Cardiac septum (tissue), 1 donor: ENCODE measurements around the gene HEPHL1. TPM values are rescaled to one million over a fixed set of nuclear protein-coding genes. Genes with fewer than 3 reads are reported as not detected.

Experiments
- DNase-seq: peaks from one replicate; pipeline ENCODE4 v3.0.0-alpha.2; 2020; ENCODE audit warnings: low spot score
- intact Hi-C: fragments of 100-400 bp; cut with DNase I; formaldehyde crosslinking; loops from one replicate; pipeline ENCODE4 v1.14.0; 2022
- total RNA-seq: library from RNA; stranded (reverse); fragmentation: NEBNext Ultra II Directional; extraction: Animal tissue kit (Norgen Biotek cat#: 25700); gene quantifications from one replicate; pipeline ENCODE4 v1.2.1, GENCODE V29; 2021
- donor health status: DM: no; HTN: no; CAD: no.

Gene HEPHL1
- total RNA-seq, 1 donor from 2014 or later, result not detected

DNA sequence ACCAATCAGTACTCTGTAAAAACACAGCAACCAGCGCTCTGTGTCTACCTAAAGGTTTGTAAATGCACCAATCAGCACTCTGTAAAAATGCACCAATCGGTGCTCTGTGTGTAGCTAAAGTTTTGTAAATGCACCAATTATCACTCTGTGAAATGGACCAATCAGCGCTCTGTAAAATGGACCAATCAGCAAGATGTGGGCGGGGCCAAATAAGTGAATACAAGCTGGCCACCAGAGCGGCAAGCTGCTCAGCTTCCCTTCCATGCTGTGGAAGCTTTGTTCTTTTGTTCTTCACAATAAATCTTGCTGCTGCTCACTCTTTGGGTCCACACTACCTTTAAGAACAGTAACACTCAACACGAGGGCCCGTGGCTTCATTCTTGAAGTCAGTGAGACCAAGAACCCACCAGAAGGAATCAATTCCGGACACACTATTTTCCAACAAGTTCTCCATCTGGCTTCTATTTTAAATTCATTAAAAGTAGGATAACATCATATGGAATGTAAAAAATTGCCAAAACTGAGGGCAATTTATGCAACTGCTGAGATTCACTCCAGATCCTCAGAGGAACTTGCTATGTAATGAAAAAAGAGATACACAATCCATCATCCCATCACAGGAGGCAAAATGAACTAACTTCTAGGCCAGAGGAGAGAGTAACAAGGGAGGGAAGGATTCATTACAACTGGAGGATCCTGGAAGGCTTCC is 104.4 kb downstream of the HEPHL1 start:
- intact Hi-C loops, result loop anchor here (10.0 kb wide), 1 partner anchor 49 kb away; no protein-coding TSS in a partner anchor
- no peak for DNase-seq

DNA sequence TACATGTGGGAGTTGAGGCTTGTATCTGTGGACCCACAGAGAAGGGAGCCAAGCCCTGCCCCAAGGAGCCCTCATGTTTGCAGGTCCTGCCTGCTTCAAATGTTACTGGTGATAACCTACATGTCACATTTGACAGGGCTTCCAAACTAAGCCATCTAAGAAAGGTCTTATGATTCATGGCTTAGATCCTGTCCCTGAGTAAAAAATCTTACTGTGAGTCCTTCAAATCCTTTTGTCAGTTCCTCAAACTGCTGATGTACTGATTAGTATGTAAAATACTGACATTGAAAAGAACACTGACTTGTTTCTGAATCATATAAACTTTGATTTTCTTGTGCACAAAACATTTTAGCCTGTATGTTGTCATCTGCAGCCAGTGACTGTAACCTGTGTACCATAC is 106.5 kb downstream of the HEPHL1 start:
- DNase-seq, result no peak
- intact Hi-C loops, result loop anchor here (10.0 kb wide), 1 partner anchor 47 kb away; no protein-coding TSS in a partner anchor

DNA sequence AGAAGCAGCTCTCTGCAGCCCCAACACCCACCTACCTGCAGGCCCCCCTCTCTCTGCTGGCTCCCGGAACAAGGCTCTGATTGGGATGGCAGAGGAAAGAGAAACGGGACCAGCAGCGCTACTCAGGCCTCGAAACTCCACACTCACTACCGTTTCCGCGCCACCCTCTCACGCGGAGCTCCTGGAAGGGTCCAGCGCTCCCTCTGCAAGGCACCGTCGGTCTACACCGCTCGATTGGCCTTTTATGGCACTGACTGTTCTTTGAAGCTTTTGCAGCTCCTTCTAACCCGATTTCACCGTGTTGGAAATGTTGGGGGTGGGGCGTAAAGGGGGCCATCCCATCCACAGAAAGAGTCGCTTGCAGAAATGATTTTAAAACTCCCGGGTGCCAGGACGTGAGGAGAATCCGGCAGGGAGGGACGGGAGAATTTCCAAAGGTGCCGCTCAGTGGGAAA is 107.2 kb downstream of the HEPHL1 start:
- intact Hi-C loops, result loop anchor here (10.0 kb wide), 1 partner anchor 46 kb away; no protein-coding TSS in a partner anchor
- no peak for DNase-seq

DNA sequence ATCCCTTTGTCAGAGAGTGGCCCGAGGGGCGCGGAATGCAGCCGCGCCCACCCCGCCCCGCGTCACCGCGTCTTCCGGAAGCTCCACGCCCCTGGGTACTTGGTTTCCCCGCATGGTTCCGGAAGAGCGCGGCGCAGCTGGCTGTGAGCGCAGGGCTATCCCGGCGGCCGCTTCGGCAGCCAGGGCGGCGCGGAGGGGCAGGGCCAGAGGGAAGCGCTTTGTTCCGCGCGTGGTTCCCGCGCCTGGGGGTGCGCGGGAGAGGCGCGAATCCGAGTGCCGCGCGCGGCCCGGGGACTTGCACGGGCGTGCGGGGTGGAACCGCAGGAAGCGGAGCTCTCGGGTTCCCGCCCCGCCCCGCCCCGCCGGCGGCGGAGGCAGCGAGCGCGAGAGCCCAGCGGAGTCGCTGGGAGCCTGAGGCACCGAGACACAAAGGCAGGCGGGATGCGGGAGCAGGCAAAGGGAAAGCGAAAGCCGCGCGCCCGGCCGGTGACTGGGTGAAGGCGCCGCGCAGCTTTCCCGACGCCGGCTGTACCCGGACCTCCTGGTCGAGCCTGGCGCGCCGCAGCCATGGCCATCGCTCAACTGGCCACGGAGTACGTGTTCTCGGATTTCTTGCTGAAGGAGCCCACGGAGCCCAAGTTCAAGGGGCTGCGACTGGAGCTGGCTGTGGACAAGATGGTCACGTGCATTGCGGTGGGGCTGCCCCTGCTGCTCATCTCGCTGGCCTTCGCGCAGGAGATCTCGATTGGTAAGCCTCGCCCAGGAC is 107.8 kb downstream of the HEPHL1 start, which contains the start of gene PANX1:
TSS of gene PANX1 (plus strand) at position 96 of the 766 bp plus-strand sequence. CDS start at position 568, 472 bp downstream.
- intact Hi-C loops, result loop anchor here (10.0 kb wide), 1 partner anchor 46 kb away; no protein-coding TSS in a partner anchor
- DNase-seq, result peak; percentile 84

DNA sequence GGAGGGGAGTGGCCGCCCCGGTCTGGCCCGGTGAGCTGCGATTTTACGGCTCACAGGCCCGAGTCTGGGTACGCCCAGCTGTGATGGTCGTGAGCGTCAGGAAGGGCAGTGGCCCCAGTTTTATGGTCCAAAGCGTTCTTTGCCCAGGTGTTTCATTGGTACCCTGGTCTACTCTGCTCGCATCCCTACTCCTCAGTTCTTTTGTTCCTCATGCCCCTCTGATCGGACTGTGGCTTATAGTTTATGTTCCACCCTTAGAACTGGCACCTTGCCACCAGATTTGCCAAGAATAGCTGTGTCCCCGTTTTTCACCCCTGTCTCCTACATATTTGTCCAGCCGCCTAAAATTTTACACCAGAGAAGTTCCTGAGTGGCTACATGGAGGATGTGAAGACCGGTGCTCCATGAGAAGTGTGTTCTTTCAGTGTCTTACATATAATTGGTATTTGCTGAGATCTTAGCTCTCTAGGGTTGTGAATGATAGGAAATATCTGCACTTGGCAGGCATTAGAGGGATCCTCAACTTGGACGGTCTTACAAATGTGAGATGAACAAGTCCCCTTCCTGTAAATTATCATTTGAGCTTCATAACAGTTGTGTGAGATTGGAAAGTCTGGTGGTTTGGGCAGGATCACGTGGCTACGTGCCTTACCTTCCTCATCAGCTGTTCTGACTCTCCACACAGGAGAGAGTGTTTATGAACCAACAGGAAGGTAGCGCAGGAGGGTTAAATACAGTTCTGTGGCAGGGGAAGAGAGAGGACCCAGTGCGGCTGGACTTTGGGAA is 108.6 kb downstream of the HEPHL1 start:
- intact Hi-C loops, result loop anchor here (10.0 kb wide), 1 partner anchor 45 kb away; no protein-coding TSS in a partner anchor
- peak; percentile 78 for DNase-seq

DNA sequence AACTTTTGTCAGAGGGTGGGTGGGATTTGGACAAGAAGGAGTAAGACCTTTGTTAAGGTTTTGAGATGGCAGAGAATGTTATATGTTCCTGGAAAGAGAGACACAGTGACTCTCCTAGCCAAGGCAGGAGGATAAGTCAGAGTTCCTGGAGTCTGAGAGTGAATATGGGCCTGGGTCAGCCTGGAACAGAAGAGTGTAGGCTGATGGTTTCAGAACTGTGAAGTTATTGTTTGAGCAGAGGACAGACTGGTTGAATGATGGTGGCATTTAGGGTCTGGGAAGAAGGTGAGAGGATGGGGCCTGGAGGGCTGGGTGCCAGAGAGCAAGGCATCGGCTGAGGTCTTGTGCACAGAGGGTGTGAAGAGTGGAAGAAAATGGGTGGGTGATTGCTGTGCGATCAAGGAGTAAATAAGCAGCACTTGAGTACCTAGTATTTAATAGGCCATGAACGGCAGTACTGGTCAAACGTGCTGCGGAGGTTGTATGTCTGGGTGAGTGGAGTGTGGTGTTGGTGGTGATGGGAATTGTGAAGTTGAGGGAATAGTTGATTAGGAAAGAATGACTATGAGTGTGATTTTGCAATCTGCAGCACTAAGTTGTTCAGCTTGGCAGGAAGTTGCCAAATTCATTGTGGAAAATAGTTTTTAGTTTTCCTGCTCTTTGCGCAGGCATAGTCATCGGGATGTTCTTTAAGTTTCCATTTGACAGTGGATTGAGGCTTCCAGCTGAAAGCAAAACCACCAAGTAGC is 109.3 kb downstream of the HEPHL1 start:
- DNase-seq, result no peak
- intact Hi-C loops, result no loop called here

DNA sequence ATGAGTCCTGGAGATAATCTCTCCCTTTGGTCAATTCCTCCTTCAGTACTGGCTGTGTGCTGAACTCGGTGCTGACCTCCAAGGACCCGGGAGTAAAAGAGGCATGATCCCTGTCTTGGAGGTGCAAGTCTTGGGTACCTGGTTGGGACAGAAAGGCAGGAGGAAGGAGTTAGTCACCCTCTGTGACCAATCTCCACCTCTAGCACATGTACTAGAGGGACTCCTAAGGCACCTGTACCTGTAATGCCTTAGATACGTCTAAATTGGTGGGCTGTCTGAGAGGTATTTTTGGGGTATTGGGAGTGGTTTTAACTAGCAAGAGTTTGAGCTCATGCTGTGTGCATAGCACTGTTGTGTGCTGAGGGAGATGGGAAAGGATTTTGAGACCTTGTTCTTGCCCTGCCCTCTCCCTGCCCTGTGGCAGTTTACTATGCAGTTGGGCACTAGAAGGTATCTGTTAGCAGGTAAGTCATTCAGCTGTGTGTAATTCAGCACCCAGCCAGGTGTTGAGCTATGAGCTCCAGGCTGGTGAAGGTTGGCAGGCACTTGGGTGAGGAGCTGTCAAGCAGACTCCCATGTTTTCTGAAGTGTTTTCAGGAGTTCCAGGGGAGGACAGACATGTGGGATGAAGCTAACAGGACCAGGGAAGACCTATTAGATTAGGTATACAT is 110.0 kb downstream of the HEPHL1 start:
- no peak for DNase-seq
- intact Hi-C loops, result no loop called here

DNA sequence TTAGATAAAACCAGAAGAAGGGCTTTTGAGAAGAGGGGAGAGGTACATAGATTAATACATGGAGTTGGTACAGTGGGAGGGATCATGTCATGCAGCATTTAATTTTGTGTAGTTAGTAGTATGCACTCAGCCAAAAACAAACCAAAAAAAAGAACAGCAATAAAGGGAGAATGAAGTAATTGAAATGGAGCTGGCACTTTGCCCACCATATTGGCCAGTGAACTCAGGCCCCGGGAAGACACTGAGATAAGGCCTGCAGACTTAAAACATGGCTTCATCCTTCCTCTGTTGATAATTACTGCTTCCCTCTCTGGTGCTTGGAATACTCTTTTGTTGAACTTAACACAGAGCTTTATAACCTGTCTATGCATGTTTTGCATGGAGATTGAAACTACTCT is 110.6 kb downstream of the HEPHL1 start:
- DNase-seq, result no peak
- intact Hi-C loops, result no loop called here

DNA sequence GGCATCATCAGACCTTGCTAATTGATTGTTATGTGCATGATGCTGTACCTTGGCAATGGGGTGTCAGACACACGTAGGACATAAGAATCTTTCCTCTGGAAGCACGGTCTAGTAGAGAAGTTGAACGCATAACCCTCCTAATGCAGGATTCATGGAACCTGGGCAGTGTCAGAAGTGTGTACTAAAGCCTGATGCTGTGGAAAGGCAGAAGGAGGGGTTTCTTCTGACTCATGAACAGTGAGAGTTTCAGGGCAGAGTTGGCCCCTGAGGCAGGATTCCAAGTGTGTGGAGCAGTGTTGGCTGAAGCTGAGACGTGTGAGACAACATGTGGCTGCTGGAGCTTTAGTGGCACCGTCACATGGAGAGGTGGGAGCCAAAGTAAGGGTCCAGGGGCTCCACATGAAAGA is 111.0 kb downstream of the HEPHL1 start:
- no peak for DNase-seq
- intact Hi-C loops, result no loop called here

DNA sequence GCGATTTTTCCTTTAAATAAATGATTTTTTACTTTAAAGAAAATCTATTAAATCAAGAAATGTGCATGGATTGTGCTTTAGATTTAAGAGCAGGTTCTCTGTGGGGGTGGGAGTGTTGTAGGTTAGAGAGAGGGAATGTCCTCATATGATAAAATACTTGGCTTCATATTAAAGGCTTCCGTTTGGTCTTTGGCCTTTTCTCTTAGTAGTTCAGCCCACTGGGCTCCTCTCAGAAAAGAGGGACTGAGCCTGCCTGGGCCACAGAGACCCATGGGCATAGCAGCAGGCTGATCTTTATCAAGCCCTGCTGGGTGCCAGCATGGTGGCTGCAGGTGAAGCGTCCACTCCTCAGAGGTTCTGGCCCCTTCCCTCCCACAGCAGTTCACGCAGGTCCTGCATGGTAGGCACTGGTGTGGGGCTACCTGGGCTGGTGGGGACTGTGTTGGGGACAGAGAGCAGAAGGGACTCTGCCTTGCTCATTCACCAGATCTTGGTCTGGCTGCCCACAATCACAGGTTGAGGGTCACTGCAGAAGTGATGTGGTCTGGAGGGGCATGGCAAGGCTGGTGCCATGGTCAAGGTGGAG is 111.8 kb downstream of the HEPHL1 start:
- no peak for DNase-seq
- intact Hi-C loops, result no loop called here

DNA sequence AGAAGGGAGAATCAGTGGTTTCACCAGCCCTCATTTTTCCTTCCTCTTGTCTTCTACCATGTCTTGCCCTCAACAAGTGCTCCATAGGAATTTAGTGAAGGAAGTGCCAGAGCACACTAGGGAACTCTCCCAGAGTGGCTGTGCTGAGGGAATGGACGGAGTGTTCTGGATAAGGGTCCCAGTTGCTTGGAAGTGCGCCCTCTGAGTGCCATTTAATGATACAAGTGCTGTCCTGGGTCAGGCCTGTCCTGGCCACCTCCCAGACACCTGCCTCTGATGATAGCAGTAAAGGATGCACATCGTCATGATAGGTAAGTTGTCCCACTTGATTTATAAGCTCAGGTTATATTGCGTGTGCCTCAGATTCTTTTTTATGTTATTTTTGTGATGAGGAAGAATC is 112.6 kb downstream of the HEPHL1 start:
- intact Hi-C loops, result loop anchor here (2.0 kb wide), 1 partner anchor 19 kb away; no protein-coding TSS in a partner anchor
- no peak for DNase-seq

DNA sequence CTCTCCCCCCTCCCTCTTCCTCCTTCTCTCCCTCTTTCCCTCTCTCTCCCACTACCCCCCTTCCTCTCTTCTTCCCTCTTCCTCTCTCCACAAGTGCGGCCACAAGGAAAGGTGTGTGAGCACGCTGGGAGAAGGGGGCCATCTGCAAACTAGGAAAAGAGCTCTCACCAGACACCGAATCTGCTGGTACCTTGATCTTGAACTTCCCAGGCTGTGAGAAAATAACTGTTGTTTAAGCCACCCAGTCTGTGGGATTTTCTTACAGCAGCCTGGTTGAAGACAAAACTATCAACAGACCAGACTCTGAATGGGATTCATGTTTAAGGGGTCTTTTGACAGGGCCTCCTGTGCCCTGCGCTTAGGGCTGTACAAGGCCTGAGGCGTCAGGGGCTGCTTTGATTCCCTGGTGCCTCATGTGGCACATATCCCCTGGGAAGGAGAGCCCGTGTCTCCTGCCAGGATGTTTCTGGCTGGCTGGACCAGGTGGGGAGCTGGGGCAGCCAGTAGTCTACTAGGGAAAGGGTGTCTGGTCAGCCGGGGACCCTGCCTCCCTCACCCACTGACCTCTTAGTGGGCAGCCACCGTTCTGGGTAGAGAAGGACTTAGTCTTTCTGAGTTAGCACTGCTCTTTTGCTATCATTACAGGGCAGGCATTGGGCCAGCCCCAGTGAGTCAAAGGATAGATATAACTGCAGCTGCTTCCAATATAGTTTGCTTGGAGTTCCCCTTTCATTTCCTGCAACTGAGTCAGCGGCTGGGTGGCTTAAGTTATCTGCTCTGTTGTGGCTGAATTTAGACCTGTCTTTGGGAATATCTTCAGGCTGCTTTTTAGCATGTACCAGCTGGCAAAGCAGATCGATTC is 113.7 kb downstream of the HEPHL1 start:
- peak; percentile 85 for DNase-seq
- intact Hi-C loops, result loop anchor here (2.0 kb wide), 1 partner anchor 18 kb away; no protein-coding TSS in a partner anchor

DNA sequence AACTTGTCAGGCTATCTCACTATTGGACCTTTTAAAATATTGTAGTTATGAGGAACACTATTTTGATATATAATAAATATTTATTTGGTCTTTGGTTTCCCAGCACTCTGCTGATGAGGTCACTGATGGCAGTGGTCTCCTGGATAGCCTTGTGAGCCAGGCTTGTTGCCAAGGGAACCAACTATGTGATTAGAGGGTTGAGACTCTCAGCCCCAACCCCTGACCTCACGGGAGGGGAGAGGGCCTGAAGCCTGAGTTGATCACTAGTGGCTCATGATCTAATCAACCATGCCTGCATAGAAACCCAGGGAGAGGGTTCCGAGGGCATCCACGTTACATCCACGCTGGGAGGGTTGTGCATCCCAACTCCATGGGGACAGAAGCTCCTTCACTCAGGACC is 118.3 kb downstream of the HEPHL1 start:
- intact Hi-C loops, result no loop called here
- no peak for DNase-seq

DNA sequence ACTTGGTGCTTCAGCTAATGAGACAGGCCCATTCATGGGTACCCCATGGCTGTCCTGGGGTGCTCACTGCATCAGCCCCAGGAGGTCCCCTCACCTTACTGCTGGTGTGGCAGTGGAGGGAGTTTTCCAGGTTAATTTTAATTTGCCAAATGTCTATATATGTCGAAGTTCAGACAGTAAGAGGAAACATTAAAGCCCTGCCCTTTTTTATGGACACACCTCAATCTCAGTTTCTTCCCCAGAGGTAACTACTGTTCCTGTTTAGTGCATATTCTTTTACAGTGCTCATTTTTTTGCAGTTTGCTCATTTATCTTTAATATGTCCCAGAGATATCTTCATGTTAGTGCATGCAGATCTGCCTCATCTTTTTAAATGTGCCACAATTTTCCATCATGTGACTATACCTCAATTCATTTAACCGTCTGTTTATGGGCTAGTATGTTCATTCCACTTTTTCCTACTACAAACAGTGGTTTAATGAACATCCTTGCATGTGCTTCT is 119.1 kb downstream of the HEPHL1 start:
- intact Hi-C loops, result no loop called here
- no peak for DNase-seq

DNA sequence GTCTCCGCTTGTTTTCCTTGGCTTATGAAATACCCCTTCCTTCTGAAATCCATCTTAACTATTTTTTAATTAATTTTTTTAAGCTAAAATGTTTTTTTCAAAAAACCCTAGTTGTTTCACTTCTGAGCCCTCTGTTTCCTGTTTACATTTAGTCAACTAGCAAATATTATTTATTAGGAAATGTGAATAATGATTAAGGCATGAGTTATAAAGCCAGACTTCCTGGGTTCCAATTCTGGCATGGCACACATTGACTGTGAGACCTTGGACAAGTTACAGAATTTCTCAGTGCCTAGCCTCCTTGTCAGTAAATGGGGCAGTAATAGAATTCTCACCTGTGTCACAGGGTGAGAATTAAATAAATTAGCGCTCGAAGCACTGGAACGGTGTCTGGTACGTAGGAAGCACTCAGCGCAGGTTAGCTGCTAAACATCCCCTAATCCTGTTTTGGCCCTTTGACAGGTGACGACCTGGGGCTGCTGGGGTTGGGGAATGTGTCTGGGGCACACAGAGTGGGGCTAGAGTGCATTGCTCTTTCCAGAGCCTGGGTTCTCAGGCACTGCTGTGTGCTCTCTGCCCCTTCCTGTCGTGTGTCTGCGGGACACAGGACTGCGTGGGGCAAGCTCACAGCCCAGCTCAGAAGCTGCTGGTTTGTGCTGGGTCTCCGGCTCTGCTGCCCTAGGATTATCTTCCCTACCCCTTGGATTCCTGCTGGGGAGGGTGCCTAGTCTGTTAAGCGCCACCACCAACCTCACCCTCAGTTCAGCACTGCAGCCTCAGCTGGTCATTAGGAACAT is 120.6 kb downstream of the HEPHL1 start:
- intact Hi-C loops, result no loop called here

More for the DNA sequence above, 120.6 kb downstream of the HEPHL1 start:
- no peak for DNase-seq
